Retinal pigment epithelial cell (primary cell): ENCODE data around the gene ERH.
A peak's percentile ranks its signal among the peaks of the same experiment; 100 is the strongest.

Experiments used
- DNase-seq: peaks from one replicate; pipeline ENCODE4 v3.0.0-alpha.2; 2010; ENCODE audit warnings: low read depth
- H3K4me3 ChIP-seq: 2 replicates; pipeline ENCODE4 v1.5.1; 2011; ENCODE audit warnings: mild to moderate bottlenecking, low read length, control low read depth, moderate library complexity
- CTCF ChIP-seq: conservative IDR thresholded peaks from 2 replicates; pipeline ENCODE4 v1.5.1; 2011; ENCODE audit warnings: low read depth, low read length, control low read depth, inconsistent platforms

The ERH gene

GRCh38 chr14:69351911-69352310 is 46.2 kb downstream of the ERH start:
- no peak overlapping the region for H3K4me3 ChIP-seq
- no peak for TF ChIP-seq CTCF
- no peak for DNase-seq

- no peak for DNase-seq
- H3K4me3 ChIP-seq, result no peak overlapping the region
- TF ChIP-seq CTCF, result no peak
Measured at GRCh38 chr14:69351385-69351784, 46.7 kb downstream of the ERH start.

GRCh38 chr14:69350892-69351291 is 47.2 kb downstream of the ERH start:
- H3K4me3 ChIP-seq, result no peak overlapping the region
- DNase-seq, result no peak
- TF ChIP-seq CTCF, result no peak

GRCh38 chr14:69349091-69349777 is 48.9 kb downstream of the ERH start:
- TF ChIP-seq CTCF, result no peak
- H3K4me3 ChIP-seq, result no peak overlapping the region
- no peak for DNase-seq

GRCh38 chr14:69346710-69347109 is 51.4 kb downstream of the ERH start:
- TF ChIP-seq CTCF, result peak; percentile 78
- DNase-seq, result no peak

GRCh38 chr14:69345402-69345801 is 52.7 kb downstream of the ERH start:
- H3K4me3 ChIP-seq, result no peak overlapping the region
- no peak for DNase-seq

More at GRCh38 chr14:69346710-69347109, 51.4 kb downstream of the ERH start:
- no peak overlapping the region for H3K4me3 ChIP-seq

More at GRCh38 chr14:69345402-69345801, 52.7 kb downstream of the ERH start:
- no peak for TF ChIP-seq CTCF
